Lower leg skin (tissue), 3 donors: ENCODE results near the gene IKZF1.

Experiments
- POLR2A ChIP-seq, 2 donors: fragments of 450-650 bp; IDR thresholded peaks; one replicate each; pipeline ENCODE4 v1.6.1; 2016 to 2017; ENCODE audit warnings: antibody characterized with exemption in 2 of 2, mild to moderate bottlenecking in 1 of 2, moderate library complexity in 1 of 2
- TF ChIP-seq, protein P1 (sequence below), 3 donors: fragments of 450-650 bp; IDR thresholded peaks; one replicate each; pipeline ENCODE4 v1.5.1; 2016; ENCODE audit warnings: antibody characterized with exemption in 3 of 3, mild to moderate bottlenecking in 3 of 3, moderate library complexity in 2 of 3

- TF ChIP-seq, protein P1, sequence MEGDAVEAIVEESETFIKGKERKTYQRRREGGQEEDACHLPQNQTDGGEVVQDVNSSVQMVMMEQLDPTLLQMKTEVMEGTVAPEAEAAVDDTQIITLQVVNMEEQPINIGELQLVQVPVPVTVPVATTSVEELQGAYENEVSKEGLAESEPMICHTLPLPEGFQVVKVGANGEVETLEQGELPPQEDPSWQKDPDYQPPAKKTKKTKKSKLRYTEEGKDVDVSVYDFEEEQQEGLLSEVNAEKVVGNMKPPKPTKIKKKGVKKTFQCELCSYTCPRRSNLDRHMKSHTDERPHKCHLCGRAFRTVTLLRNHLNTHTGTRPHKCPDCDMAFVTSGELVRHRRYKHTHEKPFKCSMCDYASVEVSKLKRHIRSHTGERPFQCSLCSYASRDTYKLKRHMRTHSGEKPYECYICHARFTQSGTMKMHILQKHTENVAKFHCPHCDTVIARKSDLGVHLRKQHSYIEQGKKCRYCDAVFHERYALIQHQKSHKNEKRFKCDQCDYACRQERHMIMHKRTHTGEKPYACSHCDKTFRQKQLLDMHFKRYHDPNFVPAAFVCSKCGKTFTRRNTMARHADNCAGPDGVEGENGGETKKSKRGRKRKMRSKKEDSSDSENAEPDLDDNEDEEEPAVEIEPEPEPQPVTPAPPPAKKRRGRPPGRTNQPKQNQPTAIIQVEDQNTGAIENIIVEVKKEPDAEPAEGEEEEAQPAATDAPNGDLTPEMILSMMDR (IDR thresholded peaks at IDR 0.05) = no peak
- TF ChIP-seq POLR2A (IDR thresholded peaks at IDR 0.05) = no peak
Measured at GRCh38 chr7:50364645-50365044, 60.1 kb downstream of the IKZF1 start.
